Spleen (tissue), 7 donors: ENCODE data around the gene EPB41L4A.

Experiments used
- CTCF ChIP-seq, 11 experiments: fragments of 200-600 bp in 7 of 11; fragments of 450-650 bp in 4 of 11; sonication (generic) in 4 of 11; IDR thresholded peaks in 8 of 11; conservative IDR thresholded peaks in 3 of 11; 1 replicate in 7 of 11; 2 replicates in 4 of 11; pipeline versions ENCODE4 v1.4.0 to v1.8.0; 2016 to 2021; ENCODE audit warnings: antibody characterized with exemption in 11 of 11, inconsistent platforms in 4 of 11, mild to moderate bottlenecking in 1 of 11
- POLR2AphosphoS5 ChIP-seq, 3 donors: sonication (generic); formaldehyde crosslinking; IDR thresholded peaks; one replicate each; pipeline ENCODE4 v1.5.1; 2017; ENCODE audit warnings: antibody characterized with exemption in 3 of 3
- donor health status: DM: no; HTN: no; CAD: no; lungs with moderate emphysema.
- donor health status: DM: no; HTN: no; CAD: no.
- donor health status: DM: no; HTN: no; CAD: no.

GRCh38 chr5:112374818-112375217, 44.3 kb downstream of the EPB41L4A start:
- TF ChIP-seq CTCF (IDR thresholded peaks at IDR 0.05 in 8 of 11, conservative IDR thresholded peaks at IDR 0.05 in 3 of 11) (no peak), POLR2AphosphoS5 (IDR thresholded peaks at IDR 0.05) (no peak)
